Cardiac fibroblast (primary cell): ENCODE results near the gene CDKL4.

Experiments used
- DNase-seq, 2 donors: peaks; one replicate each; pipeline versions ENCODE4 v3.0.0 to v3.0.0-alpha.2; 2010; ENCODE audit warnings: low read depth in 2 of 2
- H3K4me3 ChIP-seq, 2 donors: replicated peaks in 1 of 2; 1 replicate in 1 of 2; 2 replicates in 1 of 2; pipeline ENCODE4 v1.5.1; 2011; ENCODE audit warnings: low read depth in 2 of 2, low read length in 2 of 2, mild to moderate bottlenecking in 2 of 2, moderate library complexity in 1 of 2
- TF ChIP-seq, protein P1 (sequence below): IDR thresholded peaks from one replicate; pipeline ENCODE4 v1.5.1; 2011; ENCODE audit warnings: low read depth, mild to moderate bottlenecking, low read length, inconsistent platforms

CDKL4 gene

DNA sequence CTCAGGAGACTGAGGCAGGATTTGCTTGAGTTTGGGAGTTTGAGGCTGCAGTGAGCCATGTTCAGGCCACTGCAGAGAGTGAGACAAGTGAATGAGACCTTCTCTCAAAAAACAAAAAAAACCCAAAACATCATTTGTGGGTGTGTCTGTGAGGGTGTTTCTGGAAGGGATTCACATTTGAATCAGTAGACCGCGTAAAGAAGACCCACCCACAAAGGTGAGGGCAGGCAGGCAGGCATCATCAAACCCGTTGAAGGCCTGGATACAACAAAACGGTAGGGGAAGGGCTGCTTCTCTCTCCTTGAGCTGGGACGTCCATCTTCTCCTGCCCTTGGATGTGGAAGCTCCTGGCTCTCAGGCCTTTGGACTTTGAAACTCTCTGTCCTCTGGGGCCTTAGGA lies 25.4 kb downstream of the CDKL4 start:
- TF ChIP-seq, protein P1, sequence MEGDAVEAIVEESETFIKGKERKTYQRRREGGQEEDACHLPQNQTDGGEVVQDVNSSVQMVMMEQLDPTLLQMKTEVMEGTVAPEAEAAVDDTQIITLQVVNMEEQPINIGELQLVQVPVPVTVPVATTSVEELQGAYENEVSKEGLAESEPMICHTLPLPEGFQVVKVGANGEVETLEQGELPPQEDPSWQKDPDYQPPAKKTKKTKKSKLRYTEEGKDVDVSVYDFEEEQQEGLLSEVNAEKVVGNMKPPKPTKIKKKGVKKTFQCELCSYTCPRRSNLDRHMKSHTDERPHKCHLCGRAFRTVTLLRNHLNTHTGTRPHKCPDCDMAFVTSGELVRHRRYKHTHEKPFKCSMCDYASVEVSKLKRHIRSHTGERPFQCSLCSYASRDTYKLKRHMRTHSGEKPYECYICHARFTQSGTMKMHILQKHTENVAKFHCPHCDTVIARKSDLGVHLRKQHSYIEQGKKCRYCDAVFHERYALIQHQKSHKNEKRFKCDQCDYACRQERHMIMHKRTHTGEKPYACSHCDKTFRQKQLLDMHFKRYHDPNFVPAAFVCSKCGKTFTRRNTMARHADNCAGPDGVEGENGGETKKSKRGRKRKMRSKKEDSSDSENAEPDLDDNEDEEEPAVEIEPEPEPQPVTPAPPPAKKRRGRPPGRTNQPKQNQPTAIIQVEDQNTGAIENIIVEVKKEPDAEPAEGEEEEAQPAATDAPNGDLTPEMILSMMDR: no peak
- no peak for DNase-seq
- H3K4me3 ChIP-seq: no peak overlapping the region

DNA sequence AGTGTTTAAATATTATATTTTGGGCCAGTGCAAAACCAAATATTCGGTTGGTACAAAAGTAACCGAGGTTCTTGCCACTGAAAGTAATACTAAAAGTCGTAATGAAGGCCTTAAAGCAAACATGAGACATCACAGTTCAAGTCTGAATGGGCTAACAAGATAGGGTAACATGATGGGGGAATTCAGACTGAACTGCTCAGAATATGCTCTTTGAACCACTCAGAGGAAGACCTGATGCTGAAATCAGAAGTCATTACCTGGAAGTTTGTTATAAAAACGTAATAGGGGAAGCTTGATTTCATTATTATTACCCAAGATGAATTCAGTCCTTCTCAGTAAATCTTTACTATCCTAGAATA lies 26.6 kb downstream of the CDKL4 start:
- no peak overlapping the region for H3K4me3 ChIP-seq
- no peak for DNase-seq
- TF ChIP-seq, protein P1: no peak

DNA sequence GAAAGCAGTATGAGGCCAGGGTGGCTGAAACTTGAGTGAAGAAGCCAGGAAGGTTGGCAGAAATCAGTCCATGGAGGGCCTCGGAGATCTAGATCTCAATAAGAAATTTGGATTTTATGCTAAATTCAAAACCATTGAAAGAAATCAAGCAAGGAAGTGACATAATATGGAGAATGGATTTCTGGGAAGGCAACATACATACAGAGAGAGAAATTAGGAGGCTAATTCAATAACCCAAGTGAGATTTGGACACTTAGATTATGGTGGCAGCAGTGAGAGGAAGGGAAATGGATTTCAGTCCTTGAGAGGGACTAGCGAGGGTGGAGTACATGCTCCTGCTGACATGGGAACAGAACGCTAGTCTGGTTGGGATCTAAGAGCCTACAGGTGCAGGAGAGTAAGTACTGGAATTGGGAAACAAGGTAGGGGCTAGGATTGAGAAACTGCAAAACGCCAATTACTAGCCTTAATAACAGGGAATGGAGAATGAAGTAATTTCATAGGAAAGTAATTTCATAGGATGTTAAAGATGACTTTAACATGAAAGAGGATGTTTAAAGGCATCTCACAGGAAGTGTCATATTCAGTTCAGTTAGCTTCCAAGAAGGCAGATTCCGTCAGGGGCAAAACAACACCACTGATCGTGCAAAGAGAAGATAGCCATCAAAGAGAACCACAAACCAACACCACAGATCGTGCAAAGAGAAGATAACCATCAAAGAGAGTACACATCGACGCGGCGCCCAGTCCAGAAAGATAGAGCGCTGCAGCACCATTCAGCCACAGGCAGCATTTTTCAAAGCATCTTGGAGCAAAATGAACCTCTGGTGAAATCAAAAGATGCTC lies 27.2 kb downstream of the CDKL4 start:
- no peak for DNase-seq
- H3K4me3 ChIP-seq: no peak overlapping the region
- TF ChIP-seq, protein P1: no peak

DNA sequence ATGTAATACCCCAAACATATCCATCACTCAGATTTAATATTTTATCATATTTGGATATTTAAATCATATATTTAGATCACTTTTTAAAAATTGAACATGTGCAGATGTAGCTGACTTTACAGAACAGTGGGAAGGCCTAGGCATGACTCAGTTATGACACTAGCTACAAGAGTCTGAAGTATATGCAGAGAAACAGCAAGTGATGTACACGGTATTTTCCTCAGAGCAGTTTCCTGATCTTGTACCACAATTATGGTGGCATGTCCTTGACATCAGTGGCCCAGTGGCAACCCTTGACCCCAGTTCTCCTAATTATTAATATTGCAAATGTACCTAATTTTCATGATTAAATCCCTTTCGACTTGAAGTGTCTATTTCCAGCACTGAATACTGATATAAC lies 28.2 kb downstream of the CDKL4 start:
- TF ChIP-seq, protein P1: no peak

DNA sequence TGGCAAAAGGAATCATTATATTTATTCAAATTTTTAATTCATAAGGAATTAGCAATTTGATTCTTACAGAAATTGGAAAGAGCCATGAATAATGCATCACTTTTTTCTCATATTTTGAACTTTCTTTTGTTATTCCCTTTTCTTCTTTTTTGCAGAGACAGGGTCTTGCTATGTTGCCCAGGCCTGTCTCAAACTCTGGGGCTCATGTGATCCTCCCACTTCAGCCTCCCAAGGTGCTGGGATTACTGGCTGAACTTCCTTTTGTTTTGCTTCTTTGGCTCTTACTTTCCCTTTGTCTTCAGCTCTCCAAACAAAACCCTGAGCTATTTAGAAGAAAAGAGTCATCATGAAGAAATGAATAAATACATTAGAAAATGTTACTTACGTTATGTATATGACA lies 30.8 kb downstream of the CDKL4 start:
- TF ChIP-seq, protein P1: no peak
- no peak overlapping the region for H3K4me3 ChIP-seq
- no peak for DNase-seq

More for the DNA sequence above, 28.2 kb downstream of the CDKL4 start:
- no peak overlapping the region for H3K4me3 ChIP-seq
- DNase-seq: no peak

DNA sequence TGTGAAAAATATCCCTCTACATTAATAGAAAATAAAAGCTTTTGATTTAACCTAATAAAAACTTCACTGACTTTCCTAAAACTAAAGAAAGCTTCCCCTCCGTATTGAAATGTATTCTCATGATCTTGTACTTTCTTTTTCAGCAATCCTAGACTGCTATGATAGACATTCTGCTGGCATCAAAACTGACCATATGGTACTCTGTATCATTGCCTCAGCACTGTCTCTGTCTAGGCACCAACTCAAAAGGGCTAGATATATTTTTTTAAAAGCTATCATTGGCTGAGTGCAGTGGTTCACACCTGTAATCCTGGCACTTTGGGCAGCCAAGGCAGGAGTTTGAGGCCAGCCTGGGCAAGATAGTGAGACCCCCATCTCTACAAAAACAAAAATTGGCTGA lies 32.9 kb downstream of the CDKL4 start:
- no peak overlapping the region for H3K4me3 ChIP-seq
- DNase-seq: no peak
- TF ChIP-seq, protein P1: no peak

DNA sequence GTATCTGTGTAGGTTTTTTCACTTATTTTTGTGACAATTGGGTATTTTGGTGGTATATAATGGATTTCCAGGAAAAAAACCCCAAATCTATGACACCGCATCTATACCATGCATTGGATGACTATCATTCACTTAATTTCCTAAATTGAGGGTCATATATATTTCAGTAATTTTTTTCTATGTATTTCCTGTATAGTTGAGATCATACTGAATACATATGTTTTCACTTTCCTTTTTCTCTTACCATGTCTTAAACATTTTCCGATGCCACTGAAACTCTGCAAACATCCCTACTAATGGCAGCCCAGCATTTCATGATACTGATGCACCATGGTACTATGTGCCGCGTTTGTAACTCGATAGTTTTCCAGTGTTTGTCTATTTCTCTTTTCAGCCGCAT lies 40.4 kb downstream of the CDKL4 start:
- H3K4me3 ChIP-seq: no peak overlapping the region
- TF ChIP-seq, protein P1: no peak
- DNase-seq: no peak
